CD1c-positive myeloid dendritic cell (primary cell): ENCODE data around the gene ZBED5.
"Not testable (repeated sequence)": the region's sequence is repeated elsewhere in the genome, so short reads cannot be mapped to it uniquely, and the experiment has no call there.

Experiments
- DNase-seq: peaks from one replicate; pipeline ENCODE4 v3.0.0-alpha.2; 2016; ENCODE audit errors: extremely low spot score

ZBED5 gene

DNA sequence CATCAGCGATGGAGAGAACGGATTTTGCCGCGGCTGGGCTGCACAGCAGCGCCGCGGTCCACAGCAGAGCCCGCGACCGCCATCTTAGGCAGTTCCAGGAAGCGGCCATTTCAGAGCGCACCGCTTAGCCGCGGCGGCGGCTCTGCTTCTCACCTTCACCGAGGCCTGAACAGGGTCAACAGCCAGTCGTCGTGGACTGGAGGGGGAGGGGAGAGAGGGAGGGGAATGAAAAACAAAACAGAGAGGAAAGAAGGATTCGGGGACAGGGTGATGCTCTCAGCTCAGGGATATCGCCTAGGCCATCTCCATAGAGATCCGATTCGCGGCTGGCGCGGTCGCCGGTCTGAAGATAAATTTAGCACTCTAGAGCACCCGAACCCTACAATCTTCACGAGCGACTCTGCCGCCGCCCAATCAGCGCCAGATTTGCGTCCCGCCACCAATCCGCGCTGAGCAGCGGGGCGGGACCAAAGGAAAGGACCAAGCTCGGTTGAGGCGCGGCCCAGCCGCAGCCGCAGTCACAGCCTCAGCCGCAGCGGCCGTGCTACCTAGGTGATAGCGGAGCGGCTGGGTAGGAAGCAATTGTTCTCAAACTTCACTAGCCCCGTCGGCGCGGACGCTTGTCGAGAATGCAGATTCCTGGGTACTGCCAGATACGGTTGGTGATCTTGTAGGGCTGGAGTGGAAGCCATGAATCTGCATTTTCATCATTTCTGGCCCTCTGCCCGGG lies at the start of gene ZBED5:
TSS of gene ZBED5 (minus strand) at position 345 of the 730 bp plus-strand sequence. CDS start 3,108 bp downstream, outside the sequence.
- peak; percentile 99 for DNase-seq

DNA sequence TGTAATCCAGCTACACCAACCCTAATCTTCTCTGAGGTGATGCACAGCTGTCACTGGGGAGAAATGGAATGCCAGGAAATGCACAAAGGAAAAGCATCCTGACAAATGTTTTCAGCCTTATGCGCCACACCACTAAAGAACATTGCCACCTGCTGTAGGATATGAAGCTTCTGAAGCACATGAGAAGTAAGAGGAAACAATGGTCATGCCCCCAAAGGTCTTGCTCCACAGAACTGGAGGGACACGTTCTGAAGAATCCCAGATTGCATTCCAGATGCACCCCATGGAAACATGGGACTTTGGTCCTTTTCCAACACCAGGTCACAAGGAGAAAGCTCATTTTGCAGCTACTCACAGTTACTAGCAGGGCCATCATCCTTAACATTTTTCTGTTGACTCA lies 48.7 kb upstream of the ZBED5 start:
- no peak for DNase-seq

DNA sequence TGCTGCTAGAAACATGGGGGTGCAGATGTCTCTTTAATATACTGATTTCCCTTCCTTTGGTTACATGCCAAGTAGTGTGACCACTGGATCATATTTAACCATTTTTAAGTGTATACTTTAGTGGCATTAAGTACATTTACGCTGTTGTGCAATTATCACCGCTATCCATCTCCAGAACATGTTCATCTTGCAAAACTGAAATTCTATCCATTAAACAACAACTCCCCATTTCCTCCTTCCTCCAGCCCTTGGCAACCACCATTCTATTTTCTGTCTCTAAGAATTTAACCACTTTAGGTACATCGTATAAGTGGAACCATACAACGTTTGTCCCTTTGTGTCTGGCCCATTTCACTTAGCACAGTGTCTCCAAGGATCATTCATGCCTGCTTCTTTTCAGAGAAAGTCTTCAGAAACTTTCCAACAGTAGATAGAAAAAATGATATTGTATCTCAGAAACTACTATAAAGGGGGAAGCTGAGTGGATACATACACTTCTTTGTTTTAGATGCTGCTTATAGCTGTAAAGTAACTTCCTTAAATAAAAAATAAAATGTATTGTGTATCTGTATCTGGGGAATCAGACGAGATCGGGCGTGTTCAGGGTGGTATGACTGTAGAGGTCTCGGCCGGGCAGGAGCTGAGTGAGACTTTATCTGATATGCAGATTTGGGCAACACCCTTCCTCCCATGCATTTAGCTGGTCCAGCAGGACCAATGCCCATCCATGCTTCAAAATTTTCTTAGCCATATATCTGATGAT lies 44.6 kb upstream of the ZBED5 start:
- peak; percentile 57 for DNase-seq

DNA sequence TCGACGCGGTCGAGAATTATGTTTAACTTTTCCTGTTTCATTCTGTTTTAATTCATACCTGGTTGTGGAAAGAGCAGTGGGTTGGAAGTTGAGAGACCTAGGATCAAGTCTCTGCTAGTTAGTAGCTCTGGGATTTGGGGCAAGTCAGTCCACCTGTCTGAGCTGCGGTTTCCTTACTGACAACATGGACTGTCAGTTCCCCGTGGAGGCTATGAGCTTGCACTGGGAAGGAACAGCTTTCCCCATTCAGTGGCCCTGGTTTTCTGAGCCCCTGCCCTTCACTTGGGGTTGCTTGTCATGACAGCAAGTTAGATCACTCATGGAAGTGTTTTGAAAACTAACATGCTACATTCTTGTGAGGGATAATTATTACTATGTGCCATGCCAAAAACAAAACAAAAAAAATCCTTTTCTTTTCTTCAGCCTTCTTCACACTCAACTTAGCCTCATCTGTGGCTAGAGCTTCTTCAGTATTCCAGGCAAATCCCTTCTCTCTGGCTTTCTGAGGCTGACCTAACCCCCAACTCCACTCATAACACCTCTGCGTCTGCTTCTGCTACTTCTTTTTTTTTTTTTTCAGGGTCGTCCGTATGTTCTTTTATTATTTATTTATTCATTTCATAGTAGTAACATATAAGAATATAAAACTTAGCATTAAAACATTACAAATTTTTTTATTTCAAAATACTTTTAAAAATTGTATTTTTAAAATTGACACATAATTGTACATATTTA lies 43.0 kb upstream of the ZBED5 start:
- peak; percentile 53 for DNase-seq

DNA sequence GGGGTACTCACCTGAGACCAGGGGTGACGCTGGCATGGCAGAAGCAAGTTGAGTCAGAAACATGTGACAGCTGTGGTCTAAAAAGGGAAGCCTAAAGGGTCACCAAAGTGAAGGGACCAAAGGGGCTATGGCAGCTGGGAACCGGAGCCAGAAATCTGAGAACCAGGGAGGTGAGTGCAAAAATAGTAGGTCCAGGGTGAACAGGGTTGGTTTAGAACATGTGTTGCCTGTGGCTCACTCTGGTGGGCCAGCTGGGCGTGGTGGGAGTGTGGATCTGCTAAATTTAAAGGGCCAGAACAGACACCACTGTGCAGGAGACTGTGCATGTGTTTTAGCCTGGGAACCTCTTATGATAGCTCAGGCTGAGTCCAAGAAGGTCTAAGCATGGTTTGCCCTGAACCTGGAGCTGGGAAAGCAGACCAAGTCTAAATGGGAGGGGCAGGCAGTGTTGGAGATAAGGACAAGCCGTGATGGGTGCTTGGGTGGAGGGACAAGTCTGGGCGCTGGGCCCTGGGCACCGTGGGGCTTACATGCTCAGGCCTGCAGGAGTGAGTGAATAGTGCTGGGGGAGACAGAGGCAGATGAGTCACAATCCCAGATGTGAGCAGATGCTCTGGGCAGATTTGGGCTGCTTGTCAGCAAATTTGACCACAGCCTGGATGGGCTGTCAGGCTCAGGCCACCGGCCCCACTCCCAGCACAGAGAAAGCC lies 41.4 kb upstream of the ZBED5 start:
- peak; percentile 64 for DNase-seq

DNA sequence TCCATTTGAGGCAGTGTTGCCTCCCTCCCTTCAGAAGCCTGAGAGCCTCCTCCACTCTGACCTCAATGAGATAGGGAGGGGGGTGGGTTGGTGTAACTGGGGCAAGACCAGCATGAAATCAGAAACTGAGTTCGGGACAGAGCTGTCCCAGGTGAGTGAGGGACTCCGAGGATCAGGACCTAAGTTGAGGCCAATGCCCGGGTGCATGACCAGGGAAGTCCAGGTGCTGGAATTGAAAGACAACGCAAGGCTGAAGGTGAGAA lies 40.8 kb upstream of the ZBED5 start:
- DNase-seq = no peak

DNA sequence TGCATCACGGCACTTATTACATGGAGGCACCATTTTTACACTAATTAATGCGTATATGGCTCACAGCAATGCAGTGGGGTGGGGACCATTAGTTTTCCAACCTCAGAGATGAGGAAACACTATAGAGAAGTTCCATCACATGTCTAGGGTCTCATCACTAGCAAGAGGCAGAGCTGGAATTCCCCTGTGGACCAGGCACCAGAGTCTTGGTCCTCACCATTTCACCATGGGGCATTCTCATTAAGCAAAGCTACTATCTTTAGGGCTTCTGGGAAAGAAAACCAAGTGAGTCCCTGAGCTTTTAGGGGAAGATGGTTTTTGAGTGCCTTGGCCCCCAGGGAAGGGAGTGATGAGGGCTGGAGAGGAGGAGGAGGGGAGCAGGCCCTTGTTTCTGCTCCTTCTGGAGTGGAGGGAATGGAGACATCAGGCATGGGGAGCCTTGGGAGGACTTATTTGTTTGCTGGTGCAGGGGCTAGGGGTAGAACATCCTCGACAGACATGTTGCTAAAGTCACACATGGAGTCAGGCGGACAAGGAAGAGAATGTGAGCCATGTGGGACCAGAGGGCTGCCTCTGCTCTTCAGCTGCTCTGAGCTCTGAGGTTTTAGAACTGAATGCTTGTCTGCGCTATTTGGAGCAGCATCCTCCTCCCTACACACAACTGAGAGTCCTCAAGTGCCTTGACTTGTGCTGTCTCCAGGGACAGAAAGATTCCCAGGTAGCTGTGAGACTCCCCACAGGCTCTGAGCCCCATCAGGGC lies 40.3 kb upstream of the ZBED5 start:
- DNase-seq = peak; percentile 87

DNA sequence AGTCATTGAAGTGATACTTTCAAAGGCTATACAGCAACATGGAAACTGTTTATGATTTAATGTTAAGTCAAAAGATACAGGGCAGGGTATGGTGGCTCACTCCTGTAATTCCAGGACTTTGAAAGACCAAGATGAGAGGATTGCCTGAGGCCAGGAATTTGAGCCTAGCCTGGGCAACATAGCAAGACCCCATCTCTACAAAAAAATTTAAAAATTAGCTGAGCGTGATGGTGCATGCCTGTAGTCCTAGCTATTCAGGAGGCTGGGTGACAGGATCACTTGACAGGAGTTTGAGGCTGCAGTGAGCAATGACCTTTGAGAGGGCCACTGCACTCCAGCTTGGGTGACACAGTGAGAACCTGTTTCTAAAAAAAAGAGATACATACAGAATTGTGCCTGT lies 39.3 kb upstream of the ZBED5 start:
- no peak for DNase-seq

DNA sequence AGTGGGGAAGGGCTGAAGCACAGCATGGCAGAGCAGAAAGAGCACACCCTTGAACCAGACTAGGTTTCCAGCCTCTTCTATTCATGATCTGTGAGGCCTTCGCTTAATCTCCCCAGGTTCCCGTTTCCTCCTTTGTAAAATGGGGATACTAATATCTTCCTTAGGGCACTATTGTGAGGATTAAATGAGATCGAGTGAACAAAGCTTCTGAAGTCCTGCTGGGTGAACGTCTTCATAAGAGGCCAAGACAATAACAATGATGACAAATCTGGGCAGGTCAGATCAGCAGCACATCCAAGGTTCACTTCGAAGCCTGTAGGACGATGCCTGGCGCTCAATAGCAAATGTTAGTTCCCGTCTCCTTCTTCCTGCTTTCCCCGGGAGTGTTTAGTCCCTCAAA lies 38.6 kb upstream of the ZBED5 start:
- no peak for DNase-seq

DNA sequence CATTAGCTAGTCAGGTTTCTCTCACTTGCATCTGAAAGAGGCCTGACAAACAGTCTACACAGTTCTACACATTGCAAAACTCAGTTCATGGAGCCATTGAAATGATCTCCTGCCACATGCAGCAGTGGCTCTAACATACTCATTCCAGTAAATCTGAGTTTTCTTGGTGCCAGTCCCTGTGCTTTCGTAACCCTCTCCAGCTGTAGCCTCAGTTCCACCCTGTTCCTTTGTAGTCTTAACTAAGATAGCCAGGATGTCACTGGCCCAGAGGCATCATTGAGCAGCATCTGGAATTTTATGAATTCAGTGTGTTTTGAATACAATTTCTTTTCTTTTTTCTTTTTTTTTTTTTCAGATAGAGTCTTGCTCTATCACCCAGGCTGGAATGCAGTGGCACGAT lies 37.4 kb upstream of the ZBED5 start:
- DNase-seq = no peak

DNA sequence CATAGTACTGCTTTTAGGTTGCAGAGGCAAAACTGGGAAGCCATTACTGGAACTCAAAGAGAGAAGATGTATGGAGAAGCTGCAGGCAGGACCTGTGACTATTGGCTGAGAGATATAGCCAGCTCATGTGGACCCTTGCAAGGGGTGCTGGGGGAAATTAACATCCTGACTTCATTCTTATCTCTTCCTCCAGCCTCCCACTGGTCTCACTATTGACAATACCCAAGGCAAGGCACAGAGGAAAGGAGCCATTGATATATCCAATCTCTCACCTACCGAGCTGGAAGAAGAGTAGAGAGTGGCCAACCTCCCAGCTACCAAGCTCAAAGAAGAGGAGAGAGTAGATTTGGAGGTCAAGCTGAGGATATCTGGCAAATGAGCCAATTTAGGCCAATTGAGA lies 36.8 kb upstream of the ZBED5 start:
- DNase-seq = no peak

DNA sequence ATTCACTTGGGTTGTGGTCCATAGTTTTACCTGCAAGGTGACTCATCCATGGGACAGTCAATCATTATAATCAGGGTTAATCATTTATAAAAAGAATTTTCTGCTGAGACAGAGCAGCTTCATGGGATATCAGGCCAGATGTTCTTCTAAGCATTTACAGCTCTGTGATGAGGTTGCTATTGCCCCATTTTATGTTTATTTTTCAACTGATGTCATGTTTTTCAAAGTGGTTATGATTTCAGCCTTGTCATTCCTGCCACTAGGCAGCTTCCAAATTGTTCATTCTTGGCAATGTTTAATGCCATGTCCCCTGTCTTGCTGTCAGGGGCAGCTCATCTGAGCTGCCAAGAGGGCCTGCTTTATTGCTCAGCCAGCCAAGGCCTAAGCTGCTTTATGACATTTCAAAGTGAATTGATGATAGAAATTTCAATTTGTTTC lies 35.9 kb upstream of the ZBED5 start:
- DNase-seq = no peak

DNA sequence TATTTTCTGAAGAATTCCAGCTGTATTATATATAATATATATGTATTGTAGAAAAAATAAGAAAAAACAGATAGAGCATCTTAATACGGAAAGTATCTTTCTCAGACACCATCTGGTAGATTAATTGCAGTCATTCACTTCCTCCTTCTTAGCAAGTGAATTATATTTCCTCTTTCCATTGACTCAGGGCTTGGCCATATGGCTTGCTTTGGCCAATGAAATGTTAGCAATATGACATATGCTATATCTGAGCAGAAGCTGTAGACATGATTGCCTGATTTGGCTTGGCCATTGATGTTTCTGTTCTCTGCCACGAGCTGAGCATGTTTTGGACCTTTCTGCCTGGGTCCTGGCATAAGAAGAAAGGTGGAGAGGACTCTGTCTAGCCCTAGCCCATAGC lies 34.4 kb upstream of the ZBED5 start:
- DNase-seq = peak; percentile 83

DNA sequence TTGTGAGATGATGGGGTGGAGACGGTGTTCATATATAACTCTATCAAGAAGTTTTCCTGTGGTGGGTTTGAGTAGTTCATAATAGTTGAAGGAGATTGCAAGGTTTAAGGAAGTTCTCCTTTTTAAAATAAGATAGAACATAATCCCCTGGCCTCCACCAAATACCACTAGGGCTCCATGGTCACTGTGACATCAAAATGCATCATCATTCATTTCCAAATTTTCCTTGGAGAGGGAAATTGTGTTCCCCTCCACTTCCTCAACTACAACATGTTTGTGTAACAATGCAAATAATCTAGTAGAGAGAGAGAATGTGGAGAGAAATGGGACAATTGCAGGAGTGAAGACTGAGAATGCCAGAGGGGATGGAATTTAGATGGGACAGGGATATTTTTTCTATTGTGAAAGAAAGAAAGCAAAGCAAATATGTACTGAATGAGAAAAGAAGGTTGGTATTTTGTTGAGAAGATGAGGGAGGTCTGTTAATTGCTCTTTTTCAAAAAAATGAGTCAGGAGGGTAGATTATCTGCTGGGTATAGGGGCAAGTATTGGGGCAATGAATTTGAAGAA lies 33.4 kb upstream of the ZBED5 start:
- peak; percentile 48 for DNase-seq

DNA sequence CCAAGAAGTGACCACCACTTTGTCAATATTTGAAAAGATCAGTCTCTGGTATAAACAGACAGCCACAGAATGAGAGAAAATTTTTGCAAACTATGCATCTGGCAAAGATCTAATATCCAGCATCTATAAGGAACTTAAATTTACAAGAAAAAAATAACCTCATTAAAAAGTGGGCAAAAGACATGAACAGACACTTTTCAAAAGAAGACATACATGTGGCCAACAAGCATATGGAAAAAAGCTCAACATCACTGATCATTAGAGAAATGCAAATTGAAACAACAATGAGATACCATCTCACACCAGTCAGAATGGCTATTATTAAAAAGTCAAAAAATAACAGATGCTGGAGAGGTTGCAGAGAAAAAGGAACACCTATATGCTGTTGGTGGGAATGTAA lies 32.2 kb upstream of the ZBED5 start:
- not testable (repeated sequence) for DNase-seq

DNA sequence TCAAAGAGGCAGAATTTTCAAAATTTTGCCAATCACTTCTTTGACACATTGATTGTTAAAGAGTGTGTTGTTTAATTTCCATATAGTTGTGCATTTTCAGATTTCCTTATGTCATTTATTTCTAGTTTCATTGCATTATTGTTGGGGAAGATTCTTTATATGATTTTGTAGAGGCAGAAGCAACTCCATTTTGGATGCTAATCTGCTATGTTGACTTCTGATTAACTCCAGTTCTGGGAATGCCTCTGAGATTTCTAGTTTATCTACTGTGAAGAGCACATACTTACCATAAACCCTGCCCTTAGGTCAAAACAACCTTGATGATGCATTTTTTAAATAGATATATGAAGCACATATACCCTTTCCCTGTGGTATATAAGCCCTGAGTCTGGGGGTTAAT lies 29.5 kb upstream of the ZBED5 start:
- no peak for DNase-seq

DNA sequence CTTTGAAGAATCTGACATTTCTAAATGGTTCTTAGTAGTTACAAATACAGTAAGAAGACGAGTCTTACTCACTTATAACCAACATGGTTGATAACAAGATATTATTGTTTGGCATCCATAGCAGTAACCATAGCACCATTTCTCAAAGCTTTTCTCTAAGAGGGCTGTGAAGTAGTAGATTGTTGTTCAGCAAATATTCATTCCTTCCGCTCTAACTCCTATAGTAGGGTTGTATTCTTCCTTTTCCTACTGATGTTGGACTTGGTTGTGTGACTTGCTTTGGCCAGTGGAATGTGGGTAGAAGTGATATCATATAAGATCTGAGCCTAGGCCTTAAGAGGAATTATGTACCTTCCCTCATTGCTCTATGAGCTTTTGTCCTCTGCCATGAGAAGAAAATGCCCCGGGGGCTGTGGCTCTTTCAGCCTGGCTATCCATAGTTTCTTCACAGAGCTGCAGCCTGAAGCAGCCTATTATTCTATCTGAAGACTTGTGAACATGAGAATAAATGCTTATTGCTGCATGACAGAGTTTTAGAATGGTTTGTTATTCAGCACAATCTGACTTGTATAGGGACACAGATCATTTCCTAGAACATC lies 28.9 kb upstream of the ZBED5 start:
- no peak for DNase-seq

DNA sequence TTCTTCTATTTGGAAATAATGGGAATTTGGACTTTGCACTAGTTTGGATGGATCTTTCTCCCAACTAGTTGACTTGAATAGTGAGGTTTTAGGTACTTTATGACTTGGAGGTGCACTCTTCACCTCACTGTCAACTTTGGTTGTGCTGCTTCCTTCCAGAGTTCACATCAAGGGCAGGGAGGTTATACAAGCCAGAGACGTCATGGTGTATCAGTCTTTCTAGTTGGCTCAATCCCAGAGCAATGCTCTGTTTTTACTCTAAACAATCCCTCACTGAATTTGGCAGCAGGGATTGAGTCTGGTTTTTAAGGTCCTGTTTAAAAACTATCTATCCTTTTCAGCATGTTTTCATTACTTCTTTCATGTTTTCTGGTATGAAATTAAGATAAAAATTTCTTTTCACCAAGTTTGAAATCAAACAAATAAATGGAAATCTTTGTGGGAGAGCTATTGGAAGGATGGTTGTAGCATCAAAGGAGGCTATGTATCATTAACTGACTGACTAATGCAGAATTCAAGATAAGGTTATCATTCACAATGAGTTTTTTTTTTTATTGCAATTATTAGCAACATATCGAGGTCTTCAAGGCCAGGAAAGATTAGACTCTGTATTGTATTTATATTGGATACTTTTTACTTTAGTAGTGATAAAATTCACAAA lies 28.0 kb upstream of the ZBED5 start:
- DNase-seq = no peak

DNA sequence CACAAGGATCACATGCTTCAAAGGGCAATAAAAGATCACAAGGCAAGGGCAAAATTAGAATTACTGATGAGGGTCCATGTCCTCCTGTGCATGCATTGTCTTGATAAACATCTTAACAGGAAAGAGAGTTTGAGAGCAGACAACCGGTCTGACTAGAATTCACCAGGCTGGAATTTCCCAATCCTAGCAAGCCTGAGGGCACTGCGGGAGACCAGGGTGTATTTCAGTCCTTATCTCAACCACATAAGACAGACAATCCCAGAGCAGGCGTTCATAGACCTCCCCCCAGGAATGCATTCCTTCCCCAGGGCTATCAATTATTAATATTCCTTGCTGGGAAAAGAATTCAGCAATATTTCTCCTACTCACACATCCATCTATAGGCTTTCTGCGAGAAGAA lies 26.4 kb upstream of the ZBED5 start:
- DNase-seq = not testable (repeated sequence)

DNA sequence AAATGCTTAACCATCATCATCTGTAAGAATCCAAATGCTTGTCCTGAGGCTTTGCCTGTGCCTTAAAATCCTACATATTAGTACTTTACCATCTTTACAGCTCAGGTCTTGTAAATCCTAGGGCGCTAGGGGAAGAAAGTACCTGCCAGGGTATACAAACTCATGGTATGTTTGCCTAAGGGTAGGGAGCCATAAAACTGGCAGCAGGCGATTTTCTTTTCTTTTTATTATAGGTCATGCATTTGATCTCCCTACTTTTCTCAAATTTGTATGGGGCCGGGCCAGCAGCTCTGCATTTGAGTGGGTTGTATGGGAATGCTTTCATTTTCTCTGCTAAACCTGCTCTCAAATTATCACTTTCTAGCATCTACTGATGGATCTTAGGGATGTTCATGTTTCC lies 24.0 kb upstream of the ZBED5 start:
- no peak for DNase-seq
